PC-3 (cell line): ENCODE data around the gene LCE7A. TPM values are rescaled to one million over a fixed set of nuclear protein-coding genes. Genes with fewer than 3 reads are reported as not detected.

Experiments used
- ATAC-seq: fragments of 200-7000 bp; cut with Tn5 transposase; 2 replicates; pipeline ENCODE4 v1.9.1; 2020; ENCODE audit warnings: mild to moderate bottlenecking, moderate library complexity
- BruUV-seq: library from RNA; stranded (reverse); fragments of 400-500 nt; replicated peaks from 2 replicates; lab custom pipeline; 2021; lab: Mats Ljungman, UMichigan
- CTCF ChIA-PET: fragments of 300-600 bp; sonication (Branson Sonifier 250); formaldehyde crosslinking; loops from one replicate; lab custom pipeline; 2022; ENCODE audit warnings: antibody characterized with exemption; lab: Charles Lee
- POLR2A ChIA-PET: fragments of 300-600 bp; sonication (Branson Sonifier 250); formaldehyde crosslinking; loops from one replicate; lab custom pipeline; 2022; ENCODE audit warnings: antibody characterized with exemption; ENCODE audit not compliant: unreplicated experiment; lab: Charles Lee
- DNase-seq: peaks from one replicate; pipeline ENCODE4 v3.0.0-alpha.2; 2015
- H2AFZ ChIP-seq: fragments of 300-600 bp; sonication (generic); 2 replicates; pipeline ENCODE4 v1.6.0; 2016; ENCODE audit warnings: antibody characterized with exemption, low read length
- H3F3A ChIP-seq: fragments of 300-600 bp; sonication (generic); one replicate; pipeline ENCODE4 v1.6.0; 2017; ENCODE audit warnings: antibody characterized with exemption, low read length, control low read depth, mild to moderate bottlenecking; ENCODE audit not compliant: unreplicated experiment
- H3K27ac ChIP-seq: fragments of 300-600 bp; sonication (generic); 2 replicates; pipeline ENCODE4 v1.5.1; 2016; ENCODE audit warnings: mild to moderate bottlenecking, low read length
- H3K27me3 ChIP-seq: fragments of 300-600 bp; sonication (generic); 2 replicates; pipeline ENCODE4 v1.6.1; 2016; ENCODE audit warnings: low read length, mixed read lengths
- H3K36me3 ChIP-seq: fragments of 300-600 bp; sonication (generic); 2 replicates; pipeline ENCODE4 v1.6.1; 2016; ENCODE audit warnings: low read depth, mixed run types, low read length, mixed read lengths
- H3K4me1 ChIP-seq: fragments of 300-600 bp; sonication (generic); 2 replicates; pipeline ENCODE4 v1.5.1; 2016; ENCODE audit warnings: low read length; ENCODE audit not compliant: insufficient read depth
- H3K4me2 ChIP-seq: fragments of 300-600 bp; sonication (generic); 2 replicates; pipeline ENCODE4 v1.6.0; 2016; ENCODE audit warnings: low read length
- H3K4me3 ChIP-seq: fragments of 300-600 bp; sonication (generic); 2 replicates; pipeline ENCODE4 v1.5.1; 2016; ENCODE audit warnings: mild to moderate bottlenecking, low read length, mixed read lengths
- H3K79me2 ChIP-seq: fragments of 300-600 bp; sonication (generic); 2 replicates; pipeline ENCODE4 v1.6.1; 2017; ENCODE audit warnings: low read length, mixed read lengths
- H3K9ac ChIP-seq: fragments of 300-600 bp; sonication (generic); 2 replicates; pipeline ENCODE4 v1.6.0; 2016; ENCODE audit warnings: mild to moderate bottlenecking, low read length
- H3K9me2 ChIP-seq: fragments of 300-600 bp; sonication (generic); replicated peaks from 2 replicates; pipeline ENCODE4 v1.6.1; 2016; ENCODE audit warnings: mixed run types, low read length, mixed read lengths
- H3K9me3 ChIP-seq: fragments of 300-600 bp; sonication (generic); 2 replicates; pipeline ENCODE4 v1.6.1; 2016; ENCODE audit warnings: low read length, mixed read lengths
- H4K20me1 ChIP-seq: fragments of 300-600 bp; sonication (generic); 2 replicates; pipeline ENCODE4 v1.6.1; 2016; ENCODE audit warnings: low read length, mixed read lengths
- CTCF ChIP-seq: fragments of 300-600 bp; sonication (generic); conservative IDR thresholded peaks from 2 replicates; pipeline ENCODE4 v1.5.1; 2017; ENCODE audit warnings: antibody characterized with exemption, low read depth, mild to moderate bottlenecking, low read length
- EZH2 ChIP-seq: fragments of 300-600 bp; sonication (generic); IDR thresholded peaks from one replicate; pipeline ENCODE4 v1.6.1; 2017; ENCODE audit warnings: antibody characterized with exemption, mild to moderate bottlenecking, low read length; ENCODE audit not compliant: unreplicated experiment
- EZH2phosphoT487 ChIP-seq: fragments of 300-600 bp; sonication (generic); IDR thresholded peaks from 2 replicates; pipeline ENCODE4 v1.6.1; 2018; ENCODE audit warnings: mild to moderate bottlenecking, antibody characterized with exemption, low read length, borderline replicate concordance
- intact Hi-C: fragments of 100-400 bp; cut with micrococcal nuclease; formaldehyde crosslinking; loops from 2 replicates; pipeline ENCODE4 v1.9.0; 2023
- total RNA-seq: library from RNA; depleted of rRNA; stranded (reverse); fragments of >200 nt; gene quantifications from 2 replicates; pipeline ENCODE4 v1.2.3, GENCODE V29; 2014; rRNA removed

Gene LCE7A
- total RNA-seq, 1 experiment from 2014 or later = not detected

GRCh38 chr1:152909206-152909605 lies 49.4 kb downstream of the LCE7A start:
- Histone ChIP-seq H3K36me3 (no peaks in the 10 kb centered on the region), H3K4me3 (no peak overlapping the region), H3K27me3 (peaks cover 16% of the 10 kb centered on the region), H3F3A (no peaks in the 10 kb centered on the region), H3K4me1 (peaks cover 34% of the 10 kb centered on the region), H3K79me2 (no peaks in the 10 kb centered on the region), H3K27ac (no peak overlapping the region), H3K4me2 (no peak overlapping the region), H4K20me1 (no peaks in the 10 kb centered on the region), H3K9me3 (no peaks in the 10 kb centered on the region), H3K9me2 (no peaks in the 10 kb centered on the region), H2AFZ (no peak overlapping the region), H3K9ac (no peak overlapping the region)
- ChIA-PET CTCF (no interaction called here), POLR2A (interaction anchor here (0.6 kb wide), 1 partner anchor 62 kb away, joined by 3 read pairs; no protein-coding TSS in a partner anchor)
- intact Hi-C loops = no loop called here
- TF ChIP-seq EZH2 = no peak
- no peak for TF ChIP-seq EZH2phosphoT487
- no peak for TF ChIP-seq CTCF
- no TSS peak for BruUV-seq
- no peak for ATAC-seq
- no peak for DNase-seq

Other genes starting within 250 kb of the LCE7A start
- not detected in 2 replicates for gene LCE3B, start 246.2 kb upstream of the LCE7A start, total RNA-seq
- not detected in 2 replicates for gene LCE3A, start 236.9 kb upstream of the LCE7A start, total RNA-seq
- not detected in 2 replicates for gene LCE2D, start 196.6 kb upstream of the LCE7A start, total RNA-seq
- not detected in 2 replicates for gene LCE2C, start 184.7 kb upstream of the LCE7A start, total RNA-seq
- not detected in 2 replicates for gene LCE2B, start 173.9 kb upstream of the LCE7A start, total RNA-seq
- gene LCE2A, start 161.7 kb upstream of the LCE7A start, total RNA-seq = not detected in 2 replicates
- gene LCE4A, start 151.8 kb upstream of the LCE7A start, total RNA-seq = not detected in 2 replicates
- gene KPRP, start 102.0 kb upstream of the LCE7A start, total RNA-seq = not detected in 2 replicates
- gene LCE1F, start 84.9 kb upstream of the LCE7A start, total RNA-seq = not detected in 2 replicates
- not detected in 2 replicates for gene LCE1E, start 73.7 kb upstream of the LCE7A start, total RNA-seq
- not detected in 2 replicates for gene LCE1D, start 63.3 kb upstream of the LCE7A start, total RNA-seq
- not detected in 2 replicates for gene LCE1C, start 53.3 kb upstream of the LCE7A start, total RNA-seq
- not detected in 2 replicates for gene LCE1B, start 48.0 kb upstream of the LCE7A start, total RNA-seq
- gene LCE1A, start 32.5 kb upstream of the LCE7A start, total RNA-seq = not detected in 2 replicates
- gene LCE6A, start 17.1 kb upstream of the LCE7A start, total RNA-seq = not detected in 2 replicates
- not detected in 2 replicates for gene SMCP, start 18.3 kb downstream of the LCE7A start, total RNA-seq
- gene IVL, start 48.5 kb downstream of the LCE7A start, total RNA-seq = 0.55 and 1.0 TPM in 2 replicates
- not detected in 2 replicates for gene SPRR5, start 87.2 kb downstream of the LCE7A start, total RNA-seq
- gene SPRR4, start 110.7 kb downstream of the LCE7A start, total RNA-seq = not detected in 2 replicates
- gene SPRR1A, start 124.1 kb downstream of the LCE7A start, total RNA-seq = not detected in 2 replicates
- 0.51 TPM in 1 of 2 replicates, not detected in the other for gene SPRR3, start 141.8 kb downstream of the LCE7A start, total RNA-seq
- not detected in 2 replicates for gene SPRR1B, start 171.2 kb downstream of the LCE7A start, total RNA-seq
- gene SPRR2D, start 181.1 kb downstream of the LCE7A start, total RNA-seq = not detected in 2 replicates
- gene SPRR2A, start 197.5 kb downstream of the LCE7A start, total RNA-seq = not detected in 2 replicates
- gene SPRR2B, start 211.6 kb downstream of the LCE7A start, total RNA-seq = not detected in 2 replicates
- gene SPRR2E, start 234.5 kb downstream of the LCE7A start, total RNA-seq = not detected in 2 replicates